Stimulated activated CD4-positive, alpha-beta T cell treated with anti-CD3 and anti-CD28 coated beads, Interleukin-1b, Interleukin-23, amount 100 ng/mL, for 48 hours (primary cell): ENCODE data around the gene AP5Z1.
A peak's percentile ranks its signal among the peaks of the same experiment; 100 is the strongest.

Experiments
- DNase-seq: peaks from one replicate; pipeline ENCODE4 v3.0.0-alpha.2; 2020

AP5Z1 gene

DNA sequence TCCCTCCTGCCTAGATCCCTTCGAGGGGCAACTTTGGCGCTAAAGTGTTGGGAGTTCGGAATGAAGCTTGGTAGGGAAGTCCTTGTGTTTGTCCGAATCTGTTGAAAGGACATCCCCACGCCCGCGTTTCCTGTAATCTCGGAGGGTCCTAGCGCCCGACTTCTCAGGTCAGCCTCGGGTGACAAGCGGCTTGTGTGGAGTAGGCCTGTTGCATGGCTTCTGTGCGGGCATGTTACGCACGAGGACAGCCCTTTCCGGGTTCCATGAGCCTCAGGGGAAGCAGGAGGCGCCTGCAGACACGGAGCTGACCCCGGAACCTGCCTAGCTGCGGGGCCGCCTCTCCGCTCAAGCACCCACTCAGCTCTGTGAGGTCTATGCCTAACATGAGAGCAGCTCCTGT lies 28.4 kb upstream of the AP5Z1 start:
- no peak for DNase-seq

DNA sequence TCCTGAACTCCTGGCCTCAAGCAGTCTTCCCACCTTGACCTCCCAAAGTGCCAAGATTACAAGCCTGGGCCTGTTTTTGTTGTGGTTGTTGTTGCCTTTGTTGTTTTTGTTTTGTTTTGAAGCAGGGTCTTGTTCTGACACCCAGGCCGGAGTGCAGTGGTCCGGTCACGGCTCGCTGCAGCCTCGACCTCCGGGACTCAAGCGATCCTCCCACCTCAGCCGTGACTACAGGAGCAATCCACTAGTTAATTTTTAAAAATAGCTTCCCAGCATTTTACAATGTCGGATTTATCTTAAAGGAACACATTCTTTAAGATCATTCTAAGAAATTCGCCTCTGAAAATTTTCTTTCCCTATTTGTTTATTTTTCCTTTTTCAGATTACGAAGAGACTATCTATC lies 27.7 kb upstream of the AP5Z1 start:
- no peak for DNase-seq

DNA sequence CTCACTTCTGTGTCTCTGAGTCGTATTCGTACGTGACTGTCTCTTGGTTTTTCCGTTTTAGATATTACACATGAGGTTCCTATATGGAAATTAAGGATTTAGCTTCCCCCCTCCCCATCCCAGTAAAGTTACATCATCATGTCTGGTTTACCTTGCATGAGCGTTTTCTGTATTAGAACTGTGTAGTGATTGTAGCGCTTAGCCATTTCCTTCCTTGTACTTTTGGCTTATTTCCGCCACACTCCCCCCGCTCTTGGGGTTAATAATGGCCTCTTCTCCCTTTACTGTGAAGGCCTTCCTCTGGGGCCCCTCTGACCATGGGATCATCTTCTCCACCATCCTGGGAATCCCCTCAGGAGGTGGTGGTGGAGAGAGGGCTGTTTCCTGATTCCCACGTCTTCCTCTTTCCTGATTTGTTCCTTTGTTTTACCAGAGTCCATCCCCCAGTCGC lies 27.2 kb upstream of the AP5Z1 start:
- DNase-seq, result no peak

DNA sequence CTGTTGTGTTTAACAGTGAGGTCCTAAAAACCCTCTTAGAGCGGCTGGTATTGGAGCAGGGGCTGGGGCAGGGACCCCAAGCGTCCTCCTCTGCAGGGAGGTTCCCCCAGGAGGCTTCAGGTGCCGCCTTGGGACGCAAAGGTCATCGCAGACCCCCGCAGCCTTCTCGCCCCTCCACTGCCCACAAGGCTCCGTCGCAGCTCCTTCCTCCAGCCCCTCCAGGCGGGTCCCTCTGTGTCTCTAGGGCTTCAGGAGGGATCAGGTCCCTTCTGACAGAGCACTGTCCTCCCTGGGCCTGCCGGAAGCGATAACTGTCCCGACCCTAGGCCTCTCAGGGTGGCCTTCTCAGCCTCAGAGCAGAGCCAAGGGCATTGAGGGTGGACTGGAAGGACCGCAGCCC lies 26.1 kb upstream of the AP5Z1 start:
- no peak for DNase-seq

DNA sequence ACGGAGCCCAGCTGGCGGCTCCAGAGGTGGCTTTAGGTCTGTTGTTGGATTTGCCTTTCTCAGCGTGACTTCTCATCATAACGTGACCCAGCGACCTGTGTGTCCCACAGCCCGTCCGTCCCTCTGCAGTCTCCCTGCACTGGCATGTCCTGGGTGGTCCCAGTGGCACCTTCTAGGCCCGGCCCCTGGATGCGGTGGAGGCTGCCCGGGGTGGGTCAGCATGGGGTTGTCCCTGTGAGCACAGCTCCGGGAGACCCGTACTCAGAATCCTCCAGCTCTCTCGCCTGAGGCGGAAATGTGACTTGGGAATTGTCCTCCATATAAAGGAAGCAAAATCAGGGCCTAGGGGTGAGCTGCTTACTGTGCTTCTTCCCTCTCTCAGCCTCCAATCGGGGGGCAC lies 25.6 kb upstream of the AP5Z1 start:
- no peak for DNase-seq

DNA sequence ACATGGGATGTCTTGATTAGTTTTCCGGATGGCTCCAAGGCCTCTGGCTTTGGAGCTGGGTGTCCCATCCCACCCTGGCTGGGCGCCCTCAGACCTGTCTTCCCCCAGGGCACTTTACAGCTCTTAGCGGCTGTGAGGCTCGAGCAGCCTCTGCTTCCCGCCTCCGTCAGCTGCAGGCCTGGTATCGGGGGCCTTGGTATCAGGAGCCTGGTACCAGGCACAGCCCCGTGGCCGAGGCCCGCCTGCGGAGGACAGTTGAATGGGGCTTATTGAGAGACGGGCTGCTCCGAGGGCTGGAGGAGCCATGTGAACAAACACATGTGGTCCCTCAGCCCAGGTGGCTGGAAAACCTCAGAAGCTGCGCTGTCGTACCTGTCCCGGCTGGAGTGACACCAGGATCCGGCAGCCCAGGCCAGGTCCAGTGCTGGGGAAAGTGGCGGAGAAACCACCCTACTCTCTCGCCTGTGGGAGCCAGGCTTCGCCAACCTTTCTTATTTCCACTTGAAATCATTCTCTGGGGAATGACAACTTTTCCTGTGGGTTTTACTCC lies 23.9 kb upstream of the AP5Z1 start:
- no peak for DNase-seq

DNA sequence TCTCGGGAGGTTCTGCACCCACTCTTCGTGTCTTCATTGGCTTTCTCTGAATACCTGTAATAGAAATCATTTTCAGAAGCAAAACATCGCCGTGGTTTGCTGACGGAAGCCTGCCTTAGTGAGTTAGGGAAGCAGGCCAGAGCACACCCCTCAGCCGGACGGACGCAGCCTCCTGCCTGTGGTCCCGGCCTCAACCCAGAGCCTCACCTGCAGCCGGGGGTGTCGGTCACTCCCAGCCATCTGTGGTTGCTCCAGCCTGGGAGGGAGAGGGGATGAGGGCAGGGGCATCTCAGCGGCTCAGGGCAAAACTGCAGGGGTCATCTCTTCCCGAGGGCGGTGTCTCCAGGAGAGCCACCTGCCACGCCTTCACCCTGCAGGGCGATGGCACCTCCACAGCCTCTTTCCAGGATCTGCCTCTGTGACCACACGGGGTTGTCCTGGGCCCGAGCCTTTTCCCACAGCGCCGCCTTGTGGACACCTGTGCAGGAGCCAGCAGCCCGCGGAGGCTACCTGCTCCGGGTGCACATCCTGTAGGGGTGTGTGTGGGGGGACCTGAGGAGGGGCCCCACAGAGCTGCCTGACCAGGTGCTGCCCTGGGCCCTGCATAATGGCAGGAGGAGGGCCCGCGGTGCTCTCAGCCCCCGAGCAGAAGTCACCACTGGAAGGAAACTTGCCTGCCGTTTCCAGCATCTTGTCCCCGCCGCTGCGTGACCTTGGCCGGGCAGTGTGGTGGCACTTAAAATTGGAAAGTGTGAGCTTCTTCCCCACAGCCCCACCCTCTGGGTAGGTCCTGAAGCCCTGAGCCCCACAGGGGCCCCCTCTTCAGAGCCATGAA lies 21.6 kb upstream of the AP5Z1 start:
- DNase-seq, result peak; percentile 81

DNA sequence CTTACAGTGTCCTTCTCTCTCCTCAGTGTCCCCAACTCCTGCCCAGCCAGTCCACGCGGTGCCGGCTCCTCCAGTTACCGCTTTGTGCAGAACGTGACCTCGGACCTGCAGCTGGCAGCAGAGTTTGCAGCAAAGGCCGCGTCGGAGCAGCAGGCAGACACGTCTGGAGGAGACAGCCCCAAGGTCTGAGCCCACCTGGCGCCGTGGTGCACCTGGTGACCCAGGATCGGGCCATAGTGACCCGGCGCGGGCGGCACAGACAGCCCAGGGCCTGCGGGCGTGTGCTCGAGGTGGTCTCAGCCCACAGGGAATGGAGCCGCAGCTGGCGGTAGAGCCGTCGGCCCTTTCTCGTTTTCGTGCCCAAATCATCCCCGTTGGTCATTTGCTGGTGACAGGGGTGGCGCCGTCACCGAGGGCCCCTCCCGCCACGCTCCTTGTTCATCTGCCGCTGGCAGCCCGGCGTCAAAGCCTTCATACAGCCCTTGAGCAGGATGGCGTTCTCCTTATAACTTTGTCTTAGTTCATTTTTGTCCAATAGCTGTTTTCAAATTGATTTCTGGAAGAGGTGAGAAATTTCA lies 20.9 kb upstream of the AP5Z1 start:
- DNase-seq, result no peak

DNA sequence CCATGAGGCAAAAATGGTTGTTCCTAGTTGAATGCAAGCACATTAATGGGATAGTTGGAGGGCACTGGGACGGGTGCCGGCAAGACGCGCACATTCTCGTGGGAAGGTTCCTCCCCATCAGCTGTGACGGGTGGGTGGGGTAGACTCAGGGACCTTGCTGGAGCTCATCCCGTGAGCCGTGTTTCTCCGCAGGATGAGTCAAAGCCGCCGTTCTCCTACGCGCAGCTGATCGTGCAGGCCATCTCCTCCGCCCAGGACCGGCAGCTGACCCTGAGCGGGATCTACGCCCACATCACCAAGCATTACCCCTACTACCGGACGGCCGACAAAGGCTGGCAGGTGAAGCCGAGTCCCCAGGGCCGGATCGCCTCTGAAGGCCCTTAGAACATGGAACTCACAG lies 20.4 kb upstream of the AP5Z1 start:
- DNase-seq, result no peak

DNA sequence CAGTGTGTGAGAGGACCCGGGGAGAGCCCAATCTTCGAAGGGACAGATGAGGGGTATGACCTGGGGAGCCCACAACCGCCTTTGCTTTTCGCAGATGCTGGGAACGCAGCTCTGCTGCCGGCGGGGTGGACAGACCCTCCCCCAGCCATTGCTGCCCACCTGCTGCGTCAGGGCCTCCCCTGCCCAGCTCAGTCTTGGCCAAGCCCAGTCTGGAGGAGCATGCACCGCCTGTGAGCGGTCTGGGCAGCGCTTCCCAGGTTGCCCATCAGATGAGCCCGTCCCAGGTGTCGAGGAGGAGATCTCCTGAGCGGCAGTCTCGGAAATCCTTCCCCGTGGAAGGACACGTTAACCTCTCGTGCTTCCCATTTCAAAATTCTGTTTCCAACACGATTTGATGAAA lies 17.3 kb upstream of the AP5Z1 start:
- no peak for DNase-seq

DNA sequence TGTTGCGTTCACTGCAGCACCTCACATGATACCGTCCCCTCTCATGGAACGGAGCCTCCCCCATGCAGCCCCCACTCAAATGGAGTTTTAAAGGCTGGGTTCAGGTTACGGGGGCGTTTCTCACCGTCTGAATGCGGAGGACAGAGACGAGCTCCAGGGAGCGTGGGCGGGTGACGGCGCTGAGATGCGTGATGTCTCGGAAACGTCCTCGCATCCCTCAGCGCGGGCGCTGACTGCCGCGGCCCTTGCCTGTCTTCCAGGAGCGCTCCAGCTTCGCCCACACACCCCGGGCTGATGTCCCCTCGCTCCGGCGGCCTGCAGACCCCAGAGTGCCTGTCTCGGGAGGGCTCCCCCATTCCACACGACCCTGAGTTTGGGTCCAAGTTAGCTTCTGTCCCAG lies 16.6 kb upstream of the AP5Z1 start:
- DNase-seq, result no peak

DNA sequence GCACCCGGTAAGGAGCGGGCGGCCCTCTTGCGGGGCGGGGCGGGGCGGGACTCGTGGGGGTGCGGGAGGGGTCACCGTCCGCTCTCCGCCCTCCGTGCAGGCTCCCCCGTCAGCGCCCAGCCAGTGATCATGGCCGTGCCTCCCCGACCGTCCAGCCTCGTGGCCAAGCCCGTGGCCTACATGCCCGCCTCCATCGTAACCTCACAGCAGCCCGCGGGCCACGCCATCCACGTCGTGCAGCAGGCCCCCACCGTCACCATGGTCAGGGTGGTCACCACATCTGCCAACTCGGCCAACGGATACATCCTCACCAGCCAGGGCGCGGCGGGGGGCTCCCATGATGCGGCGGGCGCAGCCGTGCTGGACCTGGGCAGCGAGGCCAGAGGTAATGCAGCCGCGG lies 16.2 kb upstream of the AP5Z1 start:
- no peak for DNase-seq

DNA sequence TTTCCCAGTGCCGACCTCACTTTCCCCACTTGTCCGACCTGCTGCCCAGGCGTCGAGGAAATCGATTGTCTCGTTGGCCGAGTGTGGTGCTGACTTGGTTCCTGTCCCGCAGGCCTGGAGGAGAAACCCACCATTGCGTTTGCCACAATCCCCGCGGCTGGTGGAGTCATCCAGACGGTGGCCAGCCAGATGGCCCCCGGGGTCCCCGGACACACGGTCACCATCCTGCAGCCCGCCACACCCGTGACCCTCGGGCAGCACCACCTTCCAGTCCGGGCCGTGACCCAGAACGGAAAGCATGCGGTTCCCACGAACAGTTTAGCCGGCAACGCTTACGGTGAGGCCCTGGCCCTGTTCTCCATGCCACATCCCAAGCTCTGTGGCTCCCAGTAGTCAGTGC lies 14.5 kb upstream of the AP5Z1 start:
- DNase-seq, result no peak

DNA sequence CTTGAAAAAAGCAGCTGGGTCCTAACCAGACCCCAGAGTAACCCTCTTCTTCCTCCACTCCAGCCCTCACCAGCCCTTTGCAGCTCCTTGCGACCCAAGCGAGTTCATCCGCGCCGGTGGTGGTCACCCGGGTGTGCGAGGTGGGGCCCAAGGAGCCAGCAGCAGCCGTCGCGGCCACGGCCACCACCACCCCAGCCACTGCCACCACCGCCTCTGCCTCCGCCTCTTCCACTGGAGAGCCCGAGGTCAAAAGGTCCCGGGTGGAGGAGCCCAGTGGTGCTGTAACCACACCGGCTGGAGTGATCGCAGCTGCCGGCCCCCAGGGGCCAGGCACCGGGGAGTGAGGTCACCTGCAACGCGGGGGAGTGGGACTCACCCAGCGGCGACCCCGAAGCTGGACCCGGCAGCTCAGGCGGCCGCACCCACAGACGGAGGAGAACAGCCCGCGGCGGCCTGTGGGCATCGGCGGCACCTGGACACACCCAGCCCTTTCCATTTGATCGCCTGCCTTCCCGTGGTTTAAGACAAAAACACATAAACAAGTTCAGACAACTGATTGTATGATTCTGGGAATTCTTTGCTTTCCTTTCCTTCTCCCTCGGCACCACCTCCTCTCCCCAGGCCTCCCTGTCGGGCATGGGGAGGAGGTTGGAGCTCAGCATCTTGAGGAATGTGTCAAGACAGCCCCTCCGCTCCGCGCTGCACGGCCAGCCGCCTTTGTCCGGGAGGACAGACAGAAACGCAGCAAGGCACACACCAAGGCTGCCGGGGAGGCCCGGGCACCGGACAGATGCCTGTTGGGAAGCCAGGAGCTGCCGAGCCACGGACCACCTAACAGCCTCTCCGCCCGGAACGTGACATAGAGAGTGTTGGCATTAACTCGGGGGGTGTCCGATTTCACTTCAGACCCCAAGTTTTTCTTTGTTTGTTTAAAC lies 13.0 kb upstream of the AP5Z1 start:
- no peak for DNase-seq

DNA sequence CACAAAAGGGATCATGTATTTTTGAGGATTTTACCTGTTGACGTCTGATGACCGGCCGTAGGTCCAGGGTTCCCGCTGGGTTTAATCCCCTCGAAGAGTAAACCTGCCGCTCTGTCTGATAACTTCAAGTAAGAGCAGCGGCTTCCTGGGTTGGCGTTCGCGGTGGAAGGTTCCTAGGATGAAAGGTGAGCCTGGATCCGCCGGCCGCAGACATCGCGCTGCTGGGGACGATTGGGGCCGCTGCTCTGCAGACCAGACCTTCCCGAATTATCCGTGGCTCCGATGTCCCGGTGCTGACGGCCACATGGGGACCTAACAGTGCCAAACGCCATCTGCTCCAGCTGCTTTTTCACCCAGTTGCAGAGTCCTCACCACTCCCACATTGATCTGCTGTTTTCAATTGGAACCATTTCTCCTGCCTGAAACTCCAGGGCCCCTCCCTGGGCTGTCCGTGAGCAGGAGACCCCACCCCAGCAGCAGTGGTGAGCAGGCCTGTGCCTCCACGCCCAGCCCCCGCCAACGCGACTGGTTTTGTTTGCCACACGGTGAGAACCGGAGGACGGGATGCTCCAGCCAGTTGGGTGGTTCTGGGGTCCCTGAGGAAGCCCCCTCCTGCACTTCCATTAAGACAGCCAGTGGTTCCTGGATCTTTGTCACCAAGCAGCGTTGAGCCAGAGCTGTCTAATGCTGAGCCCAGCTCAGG lies 12.2 kb upstream of the AP5Z1 start:
- DNase-seq, result no peak

DNA sequence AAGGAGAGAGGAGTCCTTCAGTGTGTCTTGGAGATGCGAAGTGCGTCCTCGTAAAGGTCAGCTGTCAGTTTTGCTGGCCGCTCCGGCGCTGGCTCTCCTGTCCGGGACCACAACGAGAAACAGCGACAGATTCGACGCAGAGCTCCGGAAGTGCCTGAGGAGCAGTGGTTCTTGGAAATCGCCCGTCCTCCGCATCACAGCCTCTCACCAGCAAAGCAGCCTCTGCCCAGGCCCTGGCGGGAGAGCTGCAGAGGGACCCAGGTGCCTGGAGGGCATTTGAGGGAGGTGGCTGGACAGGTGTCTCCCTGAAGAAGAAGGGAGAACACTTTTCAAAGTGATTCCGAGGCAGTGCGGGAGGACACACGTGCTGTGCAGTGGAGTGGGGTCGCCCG lies 11.6 kb upstream of the AP5Z1 start:
- DNase-seq, result no peak

DNA sequence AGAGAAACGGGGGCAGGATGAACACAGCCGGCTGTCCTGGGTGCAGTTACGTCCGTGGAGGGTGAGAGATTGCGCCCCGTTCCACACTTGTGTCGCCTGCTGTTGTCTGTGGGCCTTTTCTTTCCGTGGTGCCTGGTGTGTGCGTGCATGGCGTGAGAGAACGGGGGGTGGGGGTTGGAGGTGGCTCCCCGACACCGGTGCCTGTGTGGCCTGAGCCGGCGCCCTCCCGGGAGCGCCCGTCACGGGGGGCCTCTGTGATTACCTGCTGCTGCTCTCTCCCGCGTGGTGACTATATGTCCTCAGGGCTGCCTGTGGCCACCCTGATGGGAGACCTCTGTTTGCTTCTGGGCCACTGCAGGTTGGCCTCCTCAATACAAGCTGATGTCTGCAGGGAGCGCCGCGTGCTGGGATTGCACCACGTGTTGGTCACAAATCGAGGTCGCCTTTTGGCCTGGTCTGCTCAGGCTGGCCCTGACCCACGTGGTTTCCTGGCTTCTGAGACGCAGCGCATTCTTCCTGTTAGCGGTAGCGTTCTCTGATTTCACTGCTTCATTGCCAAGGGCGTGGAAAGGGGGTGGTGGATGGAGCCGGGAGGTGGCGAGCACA lies 10.9 kb upstream of the AP5Z1 start:
- no peak for DNase-seq

DNA sequence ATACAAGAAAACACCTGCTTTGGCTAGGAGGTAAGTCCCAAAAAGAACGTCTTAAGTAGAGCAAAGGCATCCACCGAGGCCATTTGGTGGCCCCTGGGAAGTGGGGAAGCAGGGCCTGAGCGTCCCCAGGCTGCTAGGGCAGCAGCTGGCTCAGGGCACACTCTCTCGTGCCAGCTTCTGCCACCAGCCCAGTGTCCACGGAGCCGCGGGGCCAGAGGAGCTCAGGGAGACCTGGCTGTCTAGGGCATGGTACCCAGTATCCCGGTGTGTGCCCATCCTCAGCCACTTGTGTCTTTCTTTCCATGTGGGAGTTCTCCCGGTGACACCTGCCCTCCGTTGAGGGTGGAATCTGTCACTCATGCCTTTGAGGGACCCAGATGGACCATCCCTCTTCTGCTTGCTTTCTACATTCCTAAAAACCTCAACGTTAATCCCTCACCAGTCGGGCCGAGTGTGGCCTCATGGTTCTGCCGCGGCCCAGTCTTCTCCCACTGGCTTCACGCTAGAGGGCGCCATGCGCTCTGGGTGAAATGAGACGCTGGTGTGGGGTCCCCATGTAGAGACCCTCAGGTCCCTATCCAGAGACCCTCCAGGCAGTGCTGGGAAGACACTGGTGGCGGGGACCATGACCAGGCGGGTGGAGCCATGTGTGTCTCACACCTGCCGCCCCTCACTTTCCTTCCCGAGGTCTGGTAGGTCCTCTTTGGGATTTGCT lies 9.5 kb upstream of the AP5Z1 start:
- DNase-seq, result no peak

DNA sequence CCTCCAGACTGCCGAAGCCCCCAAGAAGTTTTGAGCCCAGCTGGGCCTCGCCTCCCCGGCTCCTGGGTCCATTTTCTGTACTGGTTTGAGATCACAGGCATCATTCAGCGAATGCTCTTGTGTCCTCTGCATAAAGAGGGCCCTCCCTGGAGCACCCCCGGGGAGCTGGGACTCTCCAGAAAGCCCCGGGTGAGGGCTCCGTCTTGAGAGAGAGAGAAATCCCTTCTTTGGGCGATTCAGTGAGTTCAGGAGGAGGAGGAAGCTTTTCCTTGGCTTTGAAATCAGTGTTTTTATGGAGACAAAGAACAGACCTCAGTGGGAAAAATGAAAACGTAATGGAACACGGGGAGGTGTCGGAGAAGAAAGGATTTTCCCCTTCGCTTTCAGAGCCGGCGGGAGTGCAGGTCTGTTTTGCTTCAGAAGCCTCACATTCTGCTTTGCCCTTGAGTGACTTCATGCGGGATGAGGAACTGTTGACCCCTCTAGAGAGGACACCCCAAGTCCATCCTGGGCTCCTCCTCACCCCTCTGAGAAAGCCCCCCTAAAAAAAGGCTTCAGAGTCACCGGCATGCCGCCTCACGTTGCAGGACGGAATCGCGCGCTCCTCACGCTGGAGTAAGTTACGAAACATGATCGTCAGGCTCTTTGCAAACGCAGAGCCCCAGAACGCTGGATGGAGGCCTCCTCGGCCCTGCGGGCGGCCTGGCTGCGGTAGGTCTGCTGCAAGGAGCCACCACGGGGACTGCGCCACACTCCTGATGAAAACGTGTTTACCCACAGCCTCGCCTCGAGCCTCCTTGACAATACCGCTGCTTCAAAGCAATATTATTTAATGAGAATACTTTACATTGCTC lies 8.5 kb upstream of the AP5Z1 start:
- no peak for DNase-seq
